Body of pancreas (tissue), 4 donors: ENCODE data around the gene BRD1. TPM values are rescaled to one million over a fixed set of nuclear protein-coding genes. Genes with fewer than 3 reads are reported as not detected.

Experiments used
- ATAC-seq: fragments of 150-250 bp; one replicate; pipeline ENCODE4 v1.9.1; 2016
- DNase-seq, 4 donors: peaks; one replicate each; pipeline ENCODE4 v3.0.0-alpha.2; 2019
- H3K27ac ChIP-seq, 4 donors: fragments of 200-600 bp; sonication (generic); 1 replicate in 3 of 4; 2 replicates in 1 of 4; pipeline versions ENCODE4 v1.5.1 to v1.6.1; 2016 to 2019; ENCODE audit warnings: mild to moderate bottlenecking in 1 of 4, mixed read lengths in 1 of 4, moderate library complexity in 1 of 4
- H3K27me3 ChIP-seq, 2 donors: fragments of 200-600 bp; sonication (generic); one replicate each; pipeline ENCODE4 v1.6.0; 2016; ENCODE audit warnings: mild to moderate bottlenecking in 1 of 2
- H3K36me3 ChIP-seq, 2 donors: fragments of 200-600 bp; sonication (generic); replicated peaks in 1 of 2; 2 replicates each; pipeline ENCODE4 v1.5.1; 2016; ENCODE audit warnings: low read depth in 2 of 2; ENCODE audit not compliant: insufficient read depth in 1 of 2
- H3K4me1 ChIP-seq: fragments of 200-600 bp; sonication (generic); one replicate; pipeline ENCODE4 v1.6.0; 2016
- H3K4me3 ChIP-seq, 2 donors: fragments of 200-600 bp; sonication (generic); 1 replicate in 1 of 2; 2 replicates in 1 of 2; pipeline ENCODE4 v1.5.1; 2016 to 2019
- H3K9me3 ChIP-seq, 3 donors: fragments of 200-600 bp; sonication (generic); 1 replicate in 2 of 3; 2 replicates in 1 of 3; pipeline ENCODE4 v1.5.1; 2016
- CTCF ChIP-seq, 7 experiments: fragments of 450-650 bp in 4 of 7; fragments of 200-600 bp in 3 of 7; sonication (generic) in 3 of 7; IDR thresholded peaks; one replicate each; pipeline ENCODE4 v1.5.1; 2016 to 2019; ENCODE audit warnings: antibody characterized with exemption in 7 of 7
- POLR2A ChIP-seq, 3 donors: fragments of 450-650 bp; IDR thresholded peaks; one replicate each; pipeline ENCODE4 v1.6.1; 2016; ENCODE audit warnings: antibody characterized with exemption in 3 of 3, mild to moderate bottlenecking in 2 of 3
- WGBS, 2 donors: methylation state at CpG; one replicate each; pipeline ENCODE4 v1.1.5; 2017; 5-methylcytosine and 5-hydroxymethylcytosine counted together
- intact Hi-C: fragments of 100-400 bp; cut with DNase I; formaldehyde crosslinking; loops from one replicate; pipeline ENCODE4 v1.15.1; 2023
- total RNA-seq, 2 donors: library from RNA; depleted of rRNA; stranded (reverse); fragments of >200 nt; gene quantifications; one replicate each; pipeline ENCODE4 v1.1.0, GENCODE V29; 2016

BRD1 gene
- total RNA-seq, 2 donors from 2014 or later, result 21.8 to 36.9 TPM

GRCh38 chr22:49755631-49756001, 72.1 kb downstream of the BRD1 start:
- intact Hi-C loops, result no loop called here
- H3K4me3 ChIP-seq, result no peak overlapping the region

DNA sequence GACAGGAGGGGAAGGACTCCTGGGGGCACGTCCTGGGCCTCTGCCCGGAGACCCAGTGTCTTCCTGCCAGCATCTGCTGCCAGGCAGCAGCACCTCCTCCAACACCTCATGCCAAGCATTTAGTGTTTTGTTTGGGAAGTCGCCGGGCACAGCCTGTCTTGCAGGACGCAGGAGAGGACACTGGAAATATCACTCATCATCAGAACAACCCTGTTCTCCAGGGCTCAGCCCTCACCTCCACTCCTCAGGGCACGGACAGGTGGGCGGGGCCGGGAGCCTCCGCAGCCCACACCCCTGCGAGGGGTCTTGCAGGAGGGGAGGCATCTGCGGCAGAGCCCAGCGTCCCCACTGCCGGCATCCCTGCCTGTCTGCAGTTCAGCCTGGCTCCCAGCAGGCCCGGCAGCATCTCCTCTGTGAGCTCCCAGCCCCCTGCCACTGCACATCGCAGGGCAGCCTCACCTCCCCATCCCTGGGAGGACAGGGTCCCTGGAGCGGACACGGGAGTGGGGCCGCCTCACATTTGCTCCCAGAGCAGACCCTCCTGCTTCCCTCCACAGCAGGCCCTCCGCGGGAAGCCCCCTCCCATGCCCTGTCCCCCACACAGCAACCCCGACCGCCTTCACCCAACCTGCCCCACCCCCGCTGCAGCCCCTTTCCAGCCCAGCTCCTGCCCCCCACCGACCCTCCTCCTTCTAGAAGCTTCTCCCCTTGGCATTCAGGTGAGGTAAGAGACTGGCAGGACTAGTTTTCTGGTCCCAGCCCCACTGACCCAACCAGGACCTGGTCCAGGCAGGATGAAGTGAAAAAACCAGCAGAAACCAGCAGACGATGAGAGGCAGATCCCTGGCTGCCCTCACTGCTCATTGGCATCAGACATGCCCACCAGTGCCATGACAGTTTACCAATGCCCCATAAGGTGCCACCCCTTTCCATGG, 72.7 kb downstream of the BRD1 start:
- Histone ChIP-seq H3K27me3 (no peaks in the 10 kb centered on the region), H3K4me3 (no peak overlapping the region), H3K36me3 (no peaks in the 10 kb centered on the region), H3K9me3 (no peaks in the 10 kb centered on the region), H3K4me1 (no peaks in the 10 kb centered on the region), H3K27ac (no peak overlapping the region)
- DNase-seq (no peak), ATAC-seq (no peak)
- WGBS, 2 donors, result 57 to 62% methylated on average over 13 to 25 of the region's 25 CpGs
- TF ChIP-seq CTCF (IDR thresholded peaks at IDR 0.05) (no peak), POLR2A (IDR thresholded peaks at IDR 0.05) (no peak)
- intact Hi-C loops, result no loop called here

More at GRCh38 chr22:49755631-49756001, 72.1 kb downstream of the BRD1 start:
- no peak for TF ChIP-seq POLR2A (IDR thresholded peaks at IDR 0.05)
- TF ChIP-seq CTCF (IDR thresholded peaks at IDR 0.05), result no peak
- H3K4me1 ChIP-seq, result no peaks in the 10 kb centered on the region
- ATAC-seq (no peak), DNase-seq (no peak)
- H3K9me3 ChIP-seq, result no peaks in the 10 kb centered on the region
- WGBS, 2 donors, result 69 to 75% methylated on average over 10 of the region's 10 CpGs
- no peaks in the 10 kb centered on the region for H3K36me3 ChIP-seq
- no peaks in the 10 kb centered on the region for H3K27me3 ChIP-seq
- H3K27ac ChIP-seq, result no peak overlapping the region

GRCh38 chr22:49753961-49754695, 73.5 kb downstream of the BRD1 start:
- intact Hi-C loops, result no loop called here
- no peaks in the 10 kb centered on the region for H3K27me3 ChIP-seq
- no peak for ATAC-seq

GRCh38 chr22:49753276-49753890, 74.3 kb downstream of the BRD1 start:
- Histone ChIP-seq H3K36me3 (no peaks in the 10 kb centered on the region), H3K9me3 (no peaks in the 10 kb centered on the region), H3K4me1 (no peaks in the 10 kb centered on the region), H3K4me3 (no peak overlapping the region), H3K27me3 (no peaks in the 10 kb centered on the region), H3K27ac (no peak overlapping the region)
- no peak for DNase-seq
- 70 to 74% methylated on average over 11 to 20 of the region's 20 CpGs for WGBS, 2 donors
- ATAC-seq, result no peak
- TF ChIP-seq POLR2A (IDR thresholded peaks at IDR 0.05) (no peak), CTCF (IDR thresholded peaks at IDR 0.05) (no peak)
- intact Hi-C loops, result no loop called here

More at GRCh38 chr22:49753961-49754695, 73.5 kb downstream of the BRD1 start:
- no peak overlapping the region for H3K4me3 ChIP-seq
- H3K36me3 ChIP-seq, result no peaks in the 10 kb centered on the region
- no peaks in the 10 kb centered on the region for H3K9me3 ChIP-seq
- DNase-seq, result no peak
- no peak for TF ChIP-seq CTCF (IDR thresholded peaks at IDR 0.05)
- TF ChIP-seq POLR2A (IDR thresholded peaks at IDR 0.05), result no peak
- no peaks in the 10 kb centered on the region for H3K4me1 ChIP-seq
- whole genome bisulfite sequencing, 2 donors, result 62 to 73% methylated on average over 4 to 20 of the region's 20 CpGs
- no peak overlapping the region for H3K27ac ChIP-seq
